TTC549 (cell line): ENCODE measurements around the gene PSTPIP1.

Experiments used
- FAIRE-seq: peaks from 2 replicates; lab custom pipeline; 2012; peaks lifted over from hg19 to GRCh38; lab: Jason Lieb, UNC

Gene PSTPIP1

DNA sequence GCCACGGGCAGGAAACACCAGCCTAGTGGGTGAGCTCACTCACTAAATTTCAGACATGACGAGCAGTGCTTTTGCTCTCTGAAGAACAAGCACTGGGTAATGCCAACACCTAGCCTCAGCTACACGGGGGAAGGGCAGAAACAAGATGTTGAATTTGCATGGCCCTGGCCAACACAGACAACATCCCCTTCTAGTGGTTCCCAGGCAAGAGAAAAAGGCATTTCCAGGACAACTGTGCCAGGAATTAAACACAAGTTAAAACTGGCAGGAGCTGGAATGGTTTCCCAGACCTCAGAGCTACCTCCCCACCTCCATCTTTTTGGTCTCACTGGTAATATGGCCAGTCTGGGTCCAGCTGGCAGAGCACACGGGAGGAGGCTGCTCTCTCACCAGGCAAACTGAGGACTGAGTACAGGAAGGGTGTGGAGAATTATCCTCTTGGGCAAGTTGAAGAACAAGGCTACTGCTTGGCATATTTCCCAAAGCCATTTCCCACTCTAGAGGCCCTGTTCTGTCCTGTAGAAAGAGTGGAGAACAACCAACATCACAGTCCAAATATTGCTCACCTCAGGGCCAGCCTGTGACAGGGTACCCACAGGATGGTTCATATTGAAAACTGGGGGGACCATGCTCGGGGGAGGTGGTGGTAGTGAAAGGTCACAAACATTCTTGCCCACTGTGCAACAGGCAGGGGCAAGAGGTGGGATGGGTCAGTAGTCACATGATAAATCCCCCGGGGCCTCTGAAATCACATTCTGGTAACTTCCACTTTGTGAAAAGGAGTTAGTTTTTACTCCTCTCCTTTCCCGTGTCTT lies 49.5 kb downstream of the PSTPIP1 start:
- no peak for FAIRE-seq

DNA sequence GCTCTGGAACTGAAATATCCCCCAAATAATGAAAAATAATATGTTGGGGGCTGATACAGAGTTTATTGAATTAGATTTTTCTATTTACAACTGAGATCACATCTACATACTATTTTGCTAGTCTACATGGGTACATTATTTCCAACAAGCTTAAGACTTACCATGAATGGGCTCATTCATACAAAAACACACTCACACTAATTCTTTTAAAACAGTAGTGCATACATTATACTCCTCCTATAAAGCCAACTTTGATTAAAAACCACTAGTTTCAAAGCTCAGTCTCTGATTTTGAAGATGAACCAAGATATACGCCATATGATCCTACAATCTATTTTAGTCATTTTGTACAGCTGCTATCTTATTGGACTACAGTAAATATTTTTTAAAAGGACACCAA lies 51.1 kb downstream of the PSTPIP1 start:
- FAIRE-seq, result no peak

DNA sequence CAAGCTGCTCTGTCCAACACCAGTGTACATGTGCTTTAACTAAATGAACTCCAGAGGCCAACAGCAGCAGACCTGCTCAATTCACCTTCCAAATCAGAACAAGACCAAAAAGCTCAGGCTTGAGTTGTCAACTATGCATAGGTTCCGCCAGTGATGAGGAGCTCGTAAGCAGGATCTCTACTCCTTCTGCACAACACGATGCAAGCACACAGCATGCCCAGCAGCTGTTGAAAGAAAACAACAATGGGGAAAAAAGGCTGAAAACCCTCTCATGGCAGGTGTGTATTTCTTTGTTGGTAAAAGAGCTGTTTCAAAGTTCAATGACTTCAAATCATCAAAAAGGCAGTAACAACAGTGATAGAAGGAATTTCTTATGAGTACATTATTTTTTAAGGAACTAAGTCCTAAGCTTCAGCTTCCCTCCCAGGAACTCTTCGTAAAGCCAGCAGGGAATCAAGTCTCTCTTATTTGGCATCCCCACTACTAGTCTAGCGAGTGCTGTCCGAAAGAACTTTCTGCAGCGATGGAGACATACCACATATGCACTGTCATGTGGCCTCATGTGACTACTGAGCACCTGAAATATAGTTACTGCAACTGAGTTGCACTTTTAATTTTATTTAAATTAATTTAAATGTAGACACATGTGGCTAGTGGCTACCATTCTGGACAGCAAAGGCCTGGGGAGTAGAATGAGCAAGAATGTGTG lies 51.9 kb downstream of the PSTPIP1 start:
- FAIRE-seq, result no peak

DNA sequence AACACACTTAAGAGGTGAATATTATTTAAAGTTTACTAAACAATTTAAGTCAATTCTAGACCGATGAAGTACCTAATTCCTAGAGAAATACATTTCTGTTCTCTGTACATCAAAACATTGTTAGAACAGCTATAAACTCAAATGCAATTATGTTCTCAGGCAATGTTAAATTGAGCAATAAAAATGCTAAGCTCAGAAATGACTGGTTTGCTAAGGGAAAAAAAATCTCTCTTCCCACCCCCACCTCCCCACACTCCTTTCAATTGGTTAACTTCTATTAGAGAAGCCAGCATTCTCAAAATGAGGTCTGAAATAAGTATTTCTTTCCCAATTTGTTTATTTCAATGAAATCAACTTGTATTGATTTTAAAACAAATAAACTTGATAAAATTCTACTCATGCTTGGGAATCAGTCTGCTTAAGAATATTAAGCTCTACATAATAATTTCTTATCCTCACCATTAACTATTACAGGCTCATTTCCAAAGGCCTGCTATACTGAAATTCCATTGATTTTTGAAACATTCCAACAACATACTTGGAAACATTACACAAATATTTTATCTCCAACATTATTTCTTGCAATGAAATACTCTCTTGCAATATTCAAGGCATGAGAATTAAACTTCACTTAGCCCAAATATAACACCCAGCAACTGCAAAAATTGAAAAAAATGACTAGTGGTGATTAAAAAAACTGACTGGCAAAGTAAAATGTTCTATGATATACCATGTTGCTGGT lies 53.4 kb downstream of the PSTPIP1 start:
- no peak for FAIRE-seq

DNA sequence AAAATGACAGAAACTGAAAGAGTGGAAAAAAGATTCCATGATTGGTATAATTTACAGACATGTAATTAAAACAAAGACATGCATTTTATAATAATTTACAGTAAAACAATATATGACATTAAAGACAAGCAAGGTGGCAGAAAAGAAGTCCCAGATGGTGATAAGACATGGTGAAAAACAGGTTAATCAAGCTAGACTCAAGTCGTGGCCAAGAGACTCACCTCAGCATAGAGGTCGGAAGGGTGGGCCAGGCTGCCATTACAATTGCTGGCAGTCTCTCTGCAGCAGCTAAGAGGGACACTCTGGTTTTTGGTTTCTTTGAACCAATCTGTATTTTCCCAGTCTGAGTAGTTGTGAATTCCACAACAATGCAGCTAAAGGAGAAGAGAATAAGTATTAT lies 57.6 kb downstream of the PSTPIP1 start:
- no peak for FAIRE-seq

DNA sequence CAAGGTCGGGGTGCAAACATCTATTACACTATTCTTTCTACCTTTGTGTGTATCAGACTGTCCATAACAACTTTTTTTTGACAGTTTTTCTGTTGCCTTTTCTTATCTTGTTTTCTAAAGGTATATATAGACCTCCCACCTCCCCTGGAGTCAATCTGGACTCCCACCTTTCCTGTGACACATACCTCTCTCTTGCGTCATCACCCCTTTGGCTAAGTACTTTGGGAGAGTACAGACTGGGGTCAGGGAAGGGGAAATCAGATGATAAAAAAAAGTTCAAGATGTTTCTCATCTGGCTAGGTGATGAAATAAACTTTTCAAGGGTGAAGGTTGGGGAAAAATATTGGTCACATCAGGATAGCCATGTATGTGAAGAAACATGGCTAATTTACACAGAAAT lies 58.8 kb downstream of the PSTPIP1 start:
- FAIRE-seq, result no peak

DNA sequence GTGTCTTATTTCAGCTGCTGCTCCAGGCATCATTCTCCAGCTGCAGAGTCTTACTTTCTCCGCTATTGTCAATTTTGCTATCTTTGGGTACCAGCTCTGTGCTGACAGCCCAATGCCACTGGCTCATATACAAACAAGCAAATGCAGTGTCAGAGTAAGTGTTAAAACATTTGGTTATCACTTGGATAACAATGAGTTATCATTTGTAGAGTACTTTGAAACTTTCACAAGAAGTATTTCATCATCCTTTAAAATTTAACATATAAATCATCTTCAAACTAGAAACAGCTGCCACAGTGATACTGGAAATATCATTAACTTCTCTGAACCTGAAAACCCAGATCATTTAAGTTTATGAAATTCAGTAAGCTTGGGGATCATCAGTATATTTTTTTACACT lies 62.1 kb downstream of the PSTPIP1 start:
- no peak for FAIRE-seq

DNA sequence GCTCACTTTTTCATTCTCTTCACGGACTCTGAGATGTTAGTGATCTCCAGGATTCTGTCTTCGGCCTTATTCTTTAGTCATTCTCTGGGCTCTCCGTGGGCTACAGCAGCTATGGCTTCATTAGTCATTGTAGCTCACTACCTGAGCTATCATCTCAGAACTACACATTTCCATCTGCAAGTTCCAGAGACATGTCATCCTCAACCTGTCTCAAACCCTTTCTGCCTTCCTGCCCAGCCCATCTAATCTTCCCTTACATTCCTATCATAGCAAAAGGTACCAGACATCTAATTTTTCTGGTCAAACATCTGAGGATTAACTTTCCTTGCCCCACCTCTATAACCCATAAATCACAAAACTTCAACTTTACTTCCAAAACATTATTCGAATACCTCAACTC lies 62.8 kb downstream of the PSTPIP1 start:
- no peak for FAIRE-seq

DNA sequence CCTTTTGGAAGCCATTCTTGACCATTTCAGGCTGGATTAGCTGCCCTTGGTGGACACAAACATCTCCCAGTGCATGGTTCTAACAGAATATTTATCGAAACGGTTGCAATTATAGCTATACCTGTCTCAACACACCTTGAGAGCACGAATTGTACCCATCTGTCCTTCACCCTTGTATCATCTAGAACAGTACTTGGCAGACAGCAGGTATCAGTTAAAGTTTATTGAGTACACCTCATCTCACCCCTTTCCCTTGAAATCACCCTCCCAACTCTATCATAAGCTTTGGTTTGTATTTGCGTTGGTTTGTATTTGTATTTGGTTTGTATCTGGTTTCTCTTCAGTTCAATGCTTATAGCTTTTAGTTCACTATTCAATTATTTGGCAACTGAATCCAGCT lies 63.5 kb downstream of the PSTPIP1 start:
- FAIRE-seq, result no peak

DNA sequence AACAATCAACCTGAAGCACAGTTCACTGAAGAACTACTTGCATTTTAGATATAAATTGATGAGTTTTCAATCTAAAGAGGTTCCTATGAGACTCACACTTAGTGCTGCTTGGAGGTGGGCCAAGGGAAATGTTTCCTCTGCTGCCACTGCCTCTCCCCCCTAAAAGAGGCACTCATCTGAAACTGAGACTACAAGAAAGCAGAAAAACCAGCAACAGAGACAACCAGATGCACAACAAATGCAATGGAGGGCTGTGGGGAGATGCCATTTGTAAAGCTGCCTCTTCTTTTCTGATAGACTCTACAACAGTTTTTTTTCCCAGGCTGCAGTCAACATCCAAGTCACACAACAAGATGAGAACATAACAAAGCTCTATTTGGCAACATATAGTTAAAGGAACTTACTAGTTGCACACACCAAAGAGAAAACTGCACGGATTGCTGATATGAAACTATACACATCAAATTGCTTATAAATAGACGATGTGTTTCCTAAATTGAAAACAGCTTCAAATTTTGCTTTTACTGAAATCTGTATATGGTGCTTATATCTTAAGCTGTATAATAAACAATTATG lies 64.9 kb downstream of the PSTPIP1 start:
- FAIRE-seq, result no peak

DNA sequence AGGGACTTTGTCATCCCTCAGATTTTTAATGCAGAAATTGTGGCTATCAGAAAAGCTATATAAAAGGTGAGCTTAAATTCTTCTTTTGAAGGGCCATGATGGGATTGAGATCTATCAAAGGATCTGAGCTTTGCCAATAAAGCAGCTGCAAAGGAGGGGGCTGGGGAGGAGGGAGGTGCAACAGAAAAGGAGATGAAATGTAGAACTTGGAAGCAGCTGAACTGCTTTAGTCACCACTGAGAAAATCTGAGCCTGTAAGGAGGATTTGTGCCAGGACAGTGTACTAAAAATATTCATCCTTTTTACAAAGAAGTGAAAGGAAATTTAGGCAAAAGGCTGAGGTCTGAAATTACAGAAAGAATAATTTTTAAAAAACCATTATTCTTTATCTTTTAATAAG lies 65.6 kb downstream of the PSTPIP1 start:
- FAIRE-seq, result no peak

DNA sequence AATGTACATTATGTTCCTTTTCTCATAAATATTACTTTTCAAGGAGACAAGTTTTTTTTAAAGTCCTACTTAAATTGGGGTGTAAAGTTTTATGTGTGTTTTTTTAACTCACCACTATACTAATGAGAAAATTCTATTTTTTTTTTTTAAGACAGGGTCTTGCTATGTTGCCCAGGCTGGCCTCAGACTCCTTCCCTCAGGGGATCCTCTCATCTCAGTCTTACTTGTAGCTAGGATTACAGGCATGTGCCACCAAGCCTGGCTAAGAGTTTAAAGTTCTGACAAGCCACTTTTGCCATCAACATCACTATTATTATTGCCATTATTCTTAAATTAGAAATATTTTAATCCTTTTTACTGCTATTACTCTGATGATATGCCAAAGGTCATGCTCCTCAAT lies 68.3 kb downstream of the PSTPIP1 start:
- FAIRE-seq, result no peak

DNA sequence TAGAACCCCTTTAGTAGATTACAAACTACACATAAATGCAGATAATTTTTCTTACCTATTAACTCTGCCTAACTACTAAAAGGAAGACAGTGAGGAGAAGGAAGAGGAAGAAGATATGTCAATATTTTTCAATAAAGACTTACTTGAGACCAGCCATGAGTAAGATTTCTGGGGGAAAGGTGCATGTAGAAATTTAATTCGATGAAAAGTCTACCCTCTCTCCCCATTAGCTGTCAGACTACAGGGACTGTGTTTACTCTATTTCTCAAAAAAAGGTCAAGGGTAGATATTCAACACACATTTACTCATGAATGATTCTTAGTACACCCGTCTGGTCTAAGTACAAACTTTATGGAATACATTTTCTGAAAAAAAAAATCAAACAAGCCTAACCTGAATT lies 69.1 kb downstream of the PSTPIP1 start:
- FAIRE-seq, result no peak

DNA sequence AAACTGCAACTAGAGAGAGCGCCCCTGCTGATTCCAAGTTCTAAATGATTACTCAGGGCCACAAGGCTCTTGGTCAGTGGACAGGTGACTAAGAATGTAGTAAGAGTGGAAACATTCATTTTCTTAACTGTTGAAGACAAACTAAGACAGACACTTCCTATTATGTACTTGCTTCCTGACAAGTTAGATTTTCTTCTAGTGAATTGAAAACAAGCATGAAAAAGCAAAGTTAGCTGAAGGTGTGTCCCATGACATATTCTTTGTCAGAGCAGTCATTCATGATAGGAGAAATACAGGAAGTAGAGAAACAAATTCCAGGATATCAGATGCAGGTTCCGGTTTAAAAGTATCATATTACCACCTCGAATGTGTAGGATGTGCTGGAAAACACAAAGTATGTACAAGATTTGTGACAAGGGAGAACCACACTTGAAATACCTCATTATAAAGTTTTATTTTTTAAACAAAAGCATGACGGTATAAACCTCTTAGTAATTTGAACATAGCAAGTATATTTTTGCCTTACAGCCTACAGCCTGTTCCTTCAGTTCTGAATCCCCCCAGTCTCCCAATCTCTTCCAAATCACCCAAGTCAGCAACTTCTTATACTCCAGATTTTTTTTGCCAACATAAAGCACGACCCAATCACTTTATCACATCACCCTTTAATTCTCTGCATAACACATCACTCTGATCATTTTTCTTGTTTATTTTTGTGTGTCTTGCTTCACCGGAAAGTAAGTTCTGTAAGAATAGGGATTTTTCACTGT lies 69.8 kb downstream of the PSTPIP1 start:
- FAIRE-seq, result no peak

DNA sequence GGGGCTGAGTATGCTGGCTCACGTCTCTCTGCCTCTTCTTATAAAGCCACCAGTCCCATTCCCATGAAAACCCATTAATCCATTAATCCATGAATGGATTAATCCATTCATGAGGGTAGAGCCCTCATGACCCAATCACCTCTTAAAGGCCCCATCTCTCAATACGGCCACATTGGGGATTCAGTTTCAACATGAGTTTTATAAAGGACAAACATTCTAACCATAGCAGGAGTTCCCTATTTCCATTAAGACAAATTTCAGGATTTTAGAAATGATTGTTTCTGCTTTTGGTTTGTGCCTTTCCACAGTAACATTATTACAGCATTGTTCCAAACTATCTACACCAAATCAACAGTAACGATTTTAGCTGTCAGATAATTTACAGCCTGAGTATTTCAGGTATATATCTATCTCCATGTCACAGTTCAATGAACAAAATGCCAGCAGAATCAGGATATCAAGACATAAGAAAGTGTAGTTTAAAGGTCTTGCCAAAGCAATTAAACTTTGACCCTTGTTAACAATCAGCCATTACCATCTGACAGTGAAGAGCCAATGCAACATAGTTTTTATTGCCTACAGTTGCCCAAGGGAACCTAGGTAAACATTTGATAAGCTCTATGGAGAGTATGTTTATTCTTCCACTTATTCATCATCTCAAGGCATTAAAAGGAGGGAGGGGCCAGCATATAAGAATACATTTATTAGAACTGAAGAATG lies 72.2 kb downstream of the PSTPIP1 start:
- no peak for FAIRE-seq

DNA sequence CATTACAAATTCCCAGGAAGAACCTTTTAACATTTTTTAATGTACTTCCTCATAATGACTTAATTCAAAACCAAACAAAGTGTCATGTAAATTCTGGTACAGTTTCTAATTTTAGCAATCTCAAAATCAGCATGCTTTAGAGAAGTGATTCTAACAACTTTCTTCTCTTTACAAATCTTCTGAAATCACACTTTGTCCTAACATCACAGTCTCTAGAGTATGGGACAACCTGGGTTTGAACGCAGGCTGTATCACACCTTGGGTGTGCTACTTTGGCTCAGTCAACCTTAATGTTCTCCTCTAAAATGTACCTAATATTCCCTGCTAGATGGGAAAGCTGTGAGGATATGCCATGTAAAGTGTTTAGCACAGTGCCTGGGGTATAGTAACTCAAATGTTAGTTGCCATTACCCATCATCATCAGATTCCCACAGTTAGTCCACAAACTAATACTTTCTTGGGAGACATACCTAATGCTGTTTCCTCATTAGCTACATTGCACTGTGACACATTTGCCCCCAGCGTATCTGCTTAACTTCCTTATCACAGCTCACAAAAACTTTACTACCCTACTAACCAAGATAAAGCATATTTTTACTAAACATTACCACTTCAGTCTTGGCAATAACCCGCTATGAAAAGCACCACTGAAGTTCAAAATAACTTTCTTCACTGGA lies 72.9 kb downstream of the PSTPIP1 start:
- no peak for FAIRE-seq

DNA sequence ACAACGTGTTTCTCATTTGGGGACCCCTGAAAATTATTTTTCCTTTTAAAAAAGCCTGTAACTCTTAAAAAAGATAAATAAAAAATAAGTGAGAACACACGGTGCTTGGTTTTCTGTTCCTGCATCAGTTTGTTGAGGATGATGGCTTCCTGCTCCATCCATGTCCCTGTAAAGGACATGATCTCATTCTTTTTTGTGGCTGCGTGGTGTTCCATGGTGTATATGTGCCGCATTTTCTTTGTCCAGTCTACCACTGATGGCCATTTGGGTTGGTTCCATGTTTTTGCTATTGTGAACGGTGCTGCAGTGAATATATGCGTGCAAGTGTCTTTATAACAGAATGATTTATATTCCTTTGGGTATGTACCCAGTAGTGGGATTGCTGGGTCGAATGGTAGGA lies 73.7 kb downstream of the PSTPIP1 start:
- no peak for FAIRE-seq

DNA sequence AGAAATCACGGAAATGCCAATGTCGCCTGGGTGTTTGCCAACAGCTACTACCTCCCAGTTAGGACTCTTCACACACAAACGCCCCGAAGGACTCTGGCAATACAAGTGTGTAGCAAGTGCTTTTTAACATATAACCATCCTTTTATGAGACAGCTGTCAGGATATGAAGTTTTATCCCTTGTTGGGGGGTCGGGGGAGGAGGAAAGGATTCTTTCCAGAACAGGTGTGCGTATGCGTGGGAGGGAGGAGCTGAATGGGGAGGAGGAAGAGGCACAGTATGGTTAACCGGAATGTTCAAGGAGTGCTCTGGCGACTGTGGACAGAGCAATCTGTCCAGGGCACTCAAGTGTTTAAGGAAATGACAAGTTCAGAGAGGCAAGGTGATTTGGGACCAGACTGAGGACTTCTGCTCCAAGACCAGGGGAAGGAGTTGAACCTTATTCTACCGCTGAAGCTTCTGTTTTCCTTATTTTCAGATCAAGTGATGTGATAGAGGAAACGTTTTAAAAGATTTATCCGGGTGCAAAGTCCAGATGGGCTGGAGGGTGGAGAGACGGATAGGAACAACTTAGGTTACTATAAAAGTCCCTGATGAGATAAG lies 74.7 kb downstream of the PSTPIP1 start:
- no peak for FAIRE-seq

DNA sequence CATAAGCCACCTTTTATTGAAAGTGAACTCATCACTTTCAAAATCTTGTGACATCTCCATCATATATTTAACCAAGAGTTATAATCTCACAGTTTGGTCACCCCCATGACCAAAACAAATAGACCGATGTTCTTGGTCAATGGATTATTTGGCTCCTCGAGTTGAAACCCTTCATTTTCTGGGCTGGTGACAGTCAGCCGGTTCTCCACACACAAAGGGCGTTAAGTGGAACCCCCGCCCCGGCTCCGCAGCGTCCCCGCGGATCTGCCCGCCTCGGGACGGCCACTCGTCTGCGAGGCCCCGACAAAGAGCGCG lies 75.2 kb downstream of the PSTPIP1 start:
- no peak for FAIRE-seq

DNA sequence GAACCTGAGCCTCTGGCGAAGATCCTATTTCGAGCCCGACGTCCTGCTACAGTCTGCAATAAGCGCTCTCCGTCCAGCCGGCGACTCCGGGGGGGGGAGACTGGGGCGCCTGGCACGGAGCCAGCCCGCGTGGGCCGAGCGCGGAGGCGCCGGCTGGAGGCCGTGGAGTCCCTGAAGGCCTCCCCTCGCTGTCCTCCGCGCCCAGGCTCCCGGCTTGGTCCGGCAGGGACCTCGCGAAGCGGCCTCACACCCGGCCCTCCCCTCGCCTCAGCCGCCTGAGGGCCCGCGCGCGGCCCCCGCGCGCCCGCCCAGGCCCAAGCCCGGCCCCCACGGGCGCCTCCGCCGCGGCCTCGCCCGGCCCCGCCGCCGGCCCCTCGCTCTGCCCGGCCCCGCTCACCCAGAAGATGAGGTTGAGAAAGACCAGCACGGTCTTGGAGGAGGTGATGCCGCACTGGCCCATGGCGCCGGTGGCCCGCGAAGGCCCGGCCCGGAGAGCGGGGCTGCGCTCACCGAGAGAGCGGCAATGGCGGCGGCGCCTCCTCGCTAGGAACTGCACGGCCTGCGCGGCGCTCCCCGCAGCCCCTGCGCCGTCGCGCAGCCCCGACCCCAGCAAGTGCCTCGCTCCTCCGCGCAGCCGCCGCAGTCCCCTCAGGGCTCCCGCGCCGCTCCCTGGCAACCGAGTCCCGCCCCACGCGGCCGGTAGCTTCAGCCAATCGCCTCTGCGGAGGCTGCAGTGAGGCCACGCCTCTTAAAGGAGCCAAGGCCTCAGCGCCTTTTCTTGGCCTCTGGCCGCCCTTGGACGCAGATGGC lies 75.8 kb downstream of the PSTPIP1 start, which contains the start of gene TSPAN3:
TSPAN3 (minus strand) TSS at position 615 of the 810 bp plus-strand sequence; CDS start at position 460, 155 bp downstream.
- FAIRE-seq, result no peak
